Memory B cell (primary cell): ENCODE results near the gene PTEN.

ENCODE experiments used
- ATAC-seq: fragments of 150-1000 bp; cut with Tn5 transposase; 2 replicates; pipeline ENCODE4 v1.10.0; 2021; ENCODE audit warnings: low read depth, mild to moderate bottlenecking, moderate library complexity
- DNase-seq, 2 donors: peaks; one replicate each; pipeline ENCODE4 v3.0.0; 2022; ENCODE audit warnings: low spot score in 2 of 2
- H3K27ac Mint-ChIP-seq: one replicate; pipeline ENCODE4 v1.8.0; 2022; ENCODE audit warnings: mild to moderate bottlenecking, moderate library complexity, mixed read lengths
- H3K27me3 Mint-ChIP-seq: one replicate; pipeline ENCODE4 v1.8.0; 2022; ENCODE audit warnings: mixed read lengths
- H3K36me3 Mint-ChIP-seq: one replicate; pipeline ENCODE4 v1.8.0; 2022; ENCODE audit warnings: mild to moderate bottlenecking, mixed read lengths
- H3K4me1 Mint-ChIP-seq: one replicate; pipeline ENCODE4 v1.8.0; 2022; ENCODE audit warnings: mixed read lengths
- H3K4me3 Mint-ChIP-seq: one replicate; pipeline ENCODE4 v1.8.0; 2022; ENCODE audit warnings: mild to moderate bottlenecking, moderate library complexity, mixed read lengths
- H3K9me3 Mint-ChIP-seq: one replicate; pipeline ENCODE4 v1.8.0; 2022; ENCODE audit warnings: mixed read lengths

The PTEN gene

DNA sequence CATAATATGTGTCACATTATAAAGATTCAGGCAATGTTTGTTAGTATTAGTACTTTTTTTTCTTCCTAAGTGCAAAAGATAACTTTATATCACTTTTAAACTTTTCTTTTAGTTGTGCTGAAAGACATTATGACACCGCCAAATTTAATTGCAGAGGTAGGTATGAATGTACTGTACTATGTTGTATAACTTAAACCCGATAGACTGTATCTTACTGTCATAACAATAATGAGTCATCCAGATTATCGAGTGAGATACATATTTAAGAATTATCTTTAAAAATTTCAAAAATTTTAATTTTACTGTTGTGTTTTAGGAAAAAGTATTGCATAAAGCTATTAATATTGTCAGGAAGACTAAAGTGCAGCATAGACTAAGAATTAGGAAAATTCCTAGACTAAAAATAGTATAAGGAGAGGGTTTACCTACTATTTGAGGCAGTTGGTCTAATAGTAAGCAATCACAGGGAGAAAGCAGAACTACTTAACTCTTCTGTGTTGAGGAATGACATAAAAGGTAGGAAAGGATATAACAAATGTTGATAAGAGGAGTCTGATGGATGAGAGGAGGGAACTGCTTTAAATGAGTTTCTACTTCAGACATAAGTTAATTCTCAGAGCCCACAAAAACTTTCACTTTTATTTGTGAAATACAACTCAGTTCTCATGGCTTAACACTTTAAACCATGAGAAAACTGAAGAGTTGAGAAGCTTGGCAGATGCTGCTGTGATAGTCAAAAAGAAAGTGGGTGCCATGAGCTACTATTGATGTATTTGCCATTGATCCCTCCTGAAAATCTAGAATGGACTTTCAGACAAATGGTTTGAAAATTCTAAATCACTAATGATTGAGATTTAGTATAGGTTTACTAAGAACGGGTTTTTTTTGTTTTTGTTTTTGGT is 67.8 kb downstream of the PTEN start:
- ATAC-seq, result no peak
- H3K36me3 Mint-ChIP-seq, result peaks cover 21% of the 10 kb centered on the region
- peak overlapping the region; percentile 60 for H3K27ac Mint-ChIP-seq
- no peaks in the 10 kb centered on the region for H3K9me3 Mint-ChIP-seq
- H3K4me1 Mint-ChIP-seq, result peaks cover 26% of the 10 kb centered on the region
- no peak overlapping the region for H3K4me3 Mint-ChIP-seq
- DNase-seq, result no peak
- no peaks in the 10 kb centered on the region for H3K27me3 Mint-ChIP-seq

DNA sequence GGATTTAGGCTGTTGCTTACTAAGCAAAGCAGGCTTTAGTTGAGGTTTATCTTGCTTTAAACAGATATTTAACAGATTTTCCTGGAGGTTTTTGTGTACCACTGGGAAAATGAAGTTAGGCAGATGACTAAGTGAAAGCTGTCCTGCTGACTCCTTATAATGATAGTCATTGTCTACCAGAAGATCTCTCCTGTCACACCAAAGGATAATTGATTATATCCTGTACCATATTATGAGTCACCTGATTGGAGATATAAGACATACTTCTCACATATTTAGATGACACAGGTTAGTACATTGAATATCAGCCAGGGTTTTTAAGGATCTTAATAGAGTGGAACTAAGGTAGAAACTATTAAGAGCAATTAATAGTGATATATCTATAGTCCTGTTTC is 68.4 kb downstream of the PTEN start:
- peaks cover 20% of the 10 kb centered on the region for H3K36me3 Mint-ChIP-seq
- H3K4me1 Mint-ChIP-seq, result peaks cover 23% of the 10 kb centered on the region
- H3K9me3 Mint-ChIP-seq, result no peaks in the 10 kb centered on the region
- H3K4me3 Mint-ChIP-seq, result no peak overlapping the region
- DNase-seq, result no peak
- no peaks in the 10 kb centered on the region for H3K27me3 Mint-ChIP-seq
- peak overlapping the region; percentile 60 for H3K27ac Mint-ChIP-seq
- no peak for ATAC-seq

DNA sequence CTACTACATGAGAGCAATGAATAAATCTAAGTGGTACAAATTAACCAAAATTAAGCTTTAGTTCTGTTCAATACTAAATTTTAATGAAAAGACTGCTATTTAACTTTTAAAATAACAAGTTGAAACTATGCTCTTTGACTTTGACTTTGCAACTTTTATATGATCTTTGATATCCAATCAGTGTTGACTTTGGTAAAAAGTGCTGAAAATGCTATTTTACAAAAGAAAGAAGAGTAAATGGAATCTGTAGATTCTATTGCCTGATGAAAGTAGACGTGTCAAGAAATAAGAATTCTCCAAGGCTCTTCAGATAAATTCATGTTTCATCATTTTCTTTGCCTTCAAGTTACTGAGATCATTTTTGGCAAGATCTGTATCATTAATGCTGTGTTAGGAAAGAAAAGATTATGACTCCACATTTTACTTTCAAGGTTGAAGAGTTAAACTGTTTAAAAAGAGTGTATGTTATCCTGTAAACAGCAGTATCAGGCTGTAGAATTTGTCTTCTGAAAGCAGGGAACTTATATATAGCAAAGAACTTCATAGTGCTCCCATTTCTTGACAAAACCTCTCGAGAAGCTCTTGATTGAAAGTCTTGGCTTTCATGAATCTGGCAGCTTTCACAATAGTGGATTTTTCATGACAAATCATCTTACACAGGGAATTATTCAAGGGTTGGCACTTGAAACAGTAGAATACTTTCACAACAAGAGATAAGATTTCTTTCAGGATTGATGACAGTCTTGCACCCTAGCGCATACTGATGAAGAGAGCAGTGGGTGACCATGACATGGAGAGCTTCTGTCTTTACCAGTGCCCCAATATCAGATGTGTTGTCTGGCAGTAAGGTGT is 72.1 kb downstream of the PTEN start:
- peaks cover 12% of the 10 kb centered on the region for H3K4me1 Mint-ChIP-seq
- peaks cover 18% of the 10 kb centered on the region for H3K36me3 Mint-ChIP-seq
- no peak for ATAC-seq
- H3K27me3 Mint-ChIP-seq, result no peaks in the 10 kb centered on the region
- DNase-seq, result no peak
- no peaks in the 10 kb centered on the region for H3K9me3 Mint-ChIP-seq
- H3K27ac Mint-ChIP-seq, result no peak overlapping the region
- H3K4me3 Mint-ChIP-seq, result no peak overlapping the region

DNA sequence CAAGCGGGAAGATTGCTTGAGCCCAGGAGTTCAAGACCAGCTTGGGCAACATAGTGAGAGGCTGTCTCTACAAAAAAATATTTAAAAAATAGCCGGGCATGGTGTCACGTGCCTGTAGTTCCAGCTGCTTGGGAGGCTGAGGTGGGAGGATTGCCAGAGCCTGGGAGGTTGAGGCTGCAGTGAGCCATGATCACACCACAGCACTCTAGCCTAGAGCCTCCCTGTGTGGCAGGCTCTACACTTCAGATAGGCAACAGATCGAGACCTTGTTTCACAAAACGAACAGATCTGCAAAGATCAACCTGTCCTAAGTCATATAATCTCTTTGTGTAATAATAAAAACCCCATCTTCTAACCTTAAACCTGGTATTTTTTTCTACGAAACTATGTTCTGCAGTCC is 76.8 kb downstream of the PTEN start:
- DNase-seq (no peak), ATAC-seq (no peak)
- Mint-ChIP-seq H3K4me1 (peaks cover 18% of the 10 kb centered on the region), H3K9me3 (no peaks in the 10 kb centered on the region), H3K36me3 (peaks cover 26% of the 10 kb centered on the region), H3K27me3 (no peaks in the 10 kb centered on the region), H3K27ac (no peak overlapping the region), H3K4me3 (no peak overlapping the region)

DNA sequence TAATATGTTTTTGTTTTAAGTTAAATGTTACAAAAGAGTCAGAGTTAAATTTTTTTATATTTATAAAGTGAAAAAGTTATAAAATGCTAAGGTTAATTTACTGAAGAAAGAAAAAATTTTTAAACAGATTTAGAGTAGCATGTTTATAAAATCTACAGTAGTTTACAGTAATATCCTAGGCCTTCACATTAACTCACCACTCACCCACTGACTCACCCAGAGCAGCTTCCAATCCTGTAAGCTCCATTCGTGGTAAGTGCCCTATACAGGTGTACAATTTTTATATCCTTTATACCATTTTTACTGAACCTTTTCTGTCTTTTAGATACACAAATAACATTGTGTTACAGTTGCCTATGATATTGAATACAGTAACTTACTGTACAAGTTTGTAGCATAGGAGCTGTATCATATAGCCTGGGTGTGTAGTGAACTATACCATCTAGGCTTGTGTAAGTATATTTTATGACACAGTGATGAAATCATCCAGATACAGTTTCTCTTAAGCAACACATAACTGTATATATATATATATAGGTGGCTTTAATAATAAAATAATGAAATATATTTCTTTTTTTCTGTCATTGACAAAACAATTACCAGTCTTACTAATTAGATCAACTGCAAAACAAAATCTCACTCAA is 79.6 kb downstream of the PTEN start:
- no peak for ATAC-seq
- Mint-ChIP-seq H3K4me3 (no peak overlapping the region), H3K27me3 (no peaks in the 10 kb centered on the region), H3K9me3 (no peaks in the 10 kb centered on the region), H3K4me1 (peaks cover 14% of the 10 kb centered on the region), H3K27ac (no peak overlapping the region), H3K36me3 (peaks cover 34% of the 10 kb centered on the region)
- no peak for DNase-seq

DNA sequence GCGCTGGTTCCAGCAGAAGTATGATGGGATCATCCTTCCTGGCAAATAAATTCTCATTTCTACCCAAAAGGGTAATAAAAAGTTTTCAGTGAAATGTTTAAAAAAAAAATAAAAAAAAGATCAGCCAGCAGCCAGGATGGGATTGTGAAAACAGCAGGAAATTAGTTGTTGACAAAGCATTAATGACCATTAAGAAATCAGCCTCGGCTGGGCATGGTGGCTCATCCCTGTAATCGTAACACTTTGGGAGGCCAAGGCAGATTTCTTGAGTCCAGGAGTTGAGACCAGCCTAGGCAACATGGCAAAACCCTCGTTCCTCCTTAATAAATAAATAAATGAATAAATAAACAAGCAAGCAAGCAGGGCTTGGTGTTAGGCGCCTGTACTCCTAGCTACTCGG is 82.6 kb downstream of the PTEN start:
- no peaks in the 10 kb centered on the region for H3K9me3 Mint-ChIP-seq
- DNase-seq (no peak), ATAC-seq (no peak)
- peaks cover 30% of the 10 kb centered on the region for H3K36me3 Mint-ChIP-seq
- H3K4me3 Mint-ChIP-seq, result no peak overlapping the region
- H3K27ac Mint-ChIP-seq, result no peak overlapping the region
- H3K4me1 Mint-ChIP-seq, result peaks cover 12% of the 10 kb centered on the region
- H3K27me3 Mint-ChIP-seq, result no peaks in the 10 kb centered on the region

DNA sequence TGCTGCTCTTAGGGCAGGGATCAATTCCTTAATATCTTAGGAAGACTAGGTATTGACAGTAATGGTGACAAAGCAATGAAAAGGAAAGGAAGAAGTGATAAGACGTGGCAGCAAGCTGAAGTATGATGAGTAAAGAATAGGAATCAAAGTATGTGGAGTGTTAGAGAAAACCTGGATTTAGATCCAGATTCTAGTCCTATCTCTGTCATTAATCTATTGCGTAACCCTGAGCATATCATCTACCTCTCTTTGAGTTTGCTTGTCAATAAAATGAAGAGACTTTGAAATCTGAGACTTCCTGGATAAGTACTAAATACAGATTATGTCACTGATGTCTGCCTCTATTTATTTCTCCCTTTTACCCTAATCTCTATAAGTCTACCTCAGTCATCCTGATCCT is 89.2 kb downstream of the PTEN start:
- Mint-ChIP-seq H3K4me3 (no peak overlapping the region), H3K4me1 (peaks cover 15% of the 10 kb centered on the region), H3K9me3 (no peaks in the 10 kb centered on the region), H3K27ac (peak overlapping the region; percentile 12), H3K27me3 (no peaks in the 10 kb centered on the region), H3K36me3 (peaks cover 19% of the 10 kb centered on the region)
- DNase-seq, result no peak
- ATAC-seq, result no peak

DNA sequence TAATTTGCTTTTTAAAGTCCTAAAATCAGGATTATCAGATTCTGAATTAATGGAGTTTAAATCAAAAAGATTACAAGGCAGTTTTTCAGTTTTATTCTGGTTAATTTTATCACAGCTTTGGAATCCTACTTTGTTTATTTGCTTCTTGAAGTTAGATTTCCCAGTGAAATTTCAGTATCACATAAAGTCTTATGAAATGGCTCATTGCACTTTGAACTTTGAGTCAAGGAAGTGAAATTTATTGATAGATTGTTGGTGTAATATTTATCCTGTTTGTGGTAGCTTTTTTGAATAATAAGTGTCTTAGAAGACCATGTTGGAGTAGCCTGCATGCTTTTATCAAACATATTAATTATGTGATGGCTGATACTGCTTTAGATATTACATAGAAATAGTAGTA is 92.6 kb downstream of the PTEN start:
- Mint-ChIP-seq H3K27ac (no peak overlapping the region), H3K4me3 (no peak overlapping the region), H3K36me3 (peaks cover 28% of the 10 kb centered on the region), H3K27me3 (no peaks in the 10 kb centered on the region), H3K4me1 (peaks cover 15% of the 10 kb centered on the region), H3K9me3 (no peaks in the 10 kb centered on the region)
- no peak for DNase-seq
- ATAC-seq, result no peak

DNA sequence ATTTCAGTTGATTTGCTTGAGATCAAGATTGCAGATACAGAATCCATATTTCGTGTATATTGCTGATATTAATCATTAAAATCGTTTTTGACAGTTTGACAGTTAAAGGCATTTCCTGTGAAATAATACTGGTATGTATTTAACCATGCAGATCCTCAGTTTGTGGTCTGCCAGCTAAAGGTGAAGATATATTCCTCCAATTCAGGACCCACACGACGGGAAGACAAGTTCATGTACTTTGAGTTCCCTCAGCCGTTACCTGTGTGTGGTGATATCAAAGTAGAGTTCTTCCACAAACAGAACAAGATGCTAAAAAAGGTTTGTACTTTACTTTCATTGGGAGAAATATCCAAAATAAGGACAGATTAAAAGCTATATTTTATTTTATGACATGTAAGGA is 94.3 kb downstream of the PTEN start:
- peaks cover 15% of the 10 kb centered on the region for H3K4me1 Mint-ChIP-seq
- no peaks in the 10 kb centered on the region for H3K9me3 Mint-ChIP-seq
- DNase-seq (no peak), ATAC-seq (no peak)
- H3K4me3 Mint-ChIP-seq, result no peak overlapping the region
- H3K27me3 Mint-ChIP-seq, result no peaks in the 10 kb centered on the region
- no peak overlapping the region for H3K27ac Mint-ChIP-seq
- peaks cover 34% of the 10 kb centered on the region for H3K36me3 Mint-ChIP-seq

DNA sequence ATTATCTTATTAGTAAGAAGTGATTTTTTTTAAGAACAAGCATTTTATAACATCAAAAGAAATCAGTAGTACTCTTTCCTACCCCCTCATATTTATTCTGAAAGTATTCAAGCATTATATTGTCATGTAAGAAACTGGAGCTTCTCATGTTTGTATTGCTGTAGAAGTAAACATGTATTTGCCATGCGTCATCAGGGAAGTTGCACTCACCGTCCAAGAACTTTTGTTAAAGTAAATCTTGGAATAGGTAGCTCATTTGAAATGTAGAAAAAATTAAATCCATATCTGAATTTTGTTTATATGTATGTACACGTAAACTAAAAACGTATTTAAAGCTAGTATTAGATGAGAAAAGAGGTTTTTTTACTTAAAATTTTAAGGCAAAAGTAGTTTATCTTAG is 96.8 kb downstream of the PTEN start:
- Mint-ChIP-seq H3K9me3 (no peaks in the 10 kb centered on the region), H3K4me1 (peaks cover 8% of the 10 kb centered on the region), H3K36me3 (peaks cover 32% of the 10 kb centered on the region), H3K4me3 (no peak overlapping the region), H3K27me3 (no peaks in the 10 kb centered on the region), H3K27ac (no peak overlapping the region)
- ATAC-seq (no peak), DNase-seq (no peak)

DNA sequence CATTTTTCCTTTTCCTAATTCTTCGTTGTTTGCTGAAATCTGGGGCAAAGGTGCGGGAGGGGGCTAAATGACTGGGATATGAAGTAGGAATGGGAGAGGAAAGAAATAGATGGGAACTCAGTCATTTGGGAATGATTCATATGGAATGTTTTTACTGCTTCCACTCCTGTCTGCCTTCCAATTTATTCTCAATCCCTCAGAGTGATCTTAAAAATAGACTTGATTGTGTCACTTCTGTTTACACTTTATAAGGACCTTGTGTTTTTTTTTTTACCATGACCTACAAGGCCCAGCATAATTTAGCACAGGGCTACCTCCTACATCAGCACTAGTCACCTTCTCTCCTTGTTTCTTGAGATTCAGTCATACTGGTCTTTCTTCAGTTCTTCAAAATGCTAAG is 97.9 kb downstream of the PTEN start:
- DNase-seq, result no peak
- Mint-ChIP-seq H3K4me3 (no peak overlapping the region), H3K27ac (no peak overlapping the region), H3K36me3 (peaks cover 34% of the 10 kb centered on the region), H3K4me1 (peaks cover 3% of the 10 kb centered on the region), H3K9me3 (no peaks in the 10 kb centered on the region), H3K27me3 (no peaks in the 10 kb centered on the region)
- ATAC-seq, result no peak

DNA sequence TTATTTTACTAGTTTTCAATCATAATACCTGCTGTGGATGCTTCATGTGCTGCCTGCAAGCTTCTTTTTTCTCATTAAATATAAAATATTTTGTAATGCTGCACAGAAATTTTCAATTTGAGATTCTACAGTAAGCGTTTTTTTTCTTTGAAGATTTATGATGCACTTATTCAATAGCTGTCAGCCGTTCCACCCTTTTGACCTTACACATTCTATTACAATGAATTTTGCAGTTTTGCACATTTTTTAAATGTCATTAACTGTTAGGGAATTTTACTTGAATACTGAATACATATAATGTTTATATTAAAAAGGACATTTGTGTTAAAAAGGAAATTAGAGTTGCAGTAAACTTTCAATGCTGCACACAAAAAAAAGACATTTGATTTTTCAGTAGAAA is 103.0 kb downstream of the PTEN start:
- H3K9me3 Mint-ChIP-seq, result no peaks in the 10 kb centered on the region
- no peaks in the 10 kb centered on the region for H3K27me3 Mint-ChIP-seq
- H3K36me3 Mint-ChIP-seq, result peaks cover 19% of the 10 kb centered on the region
- peaks cover 5% of the 10 kb centered on the region for H3K4me1 Mint-ChIP-seq
- H3K4me3 Mint-ChIP-seq, result no peak overlapping the region
- DNase-seq (no peak), ATAC-seq (no peak)
- no peak overlapping the region for H3K27ac Mint-ChIP-seq

DNA sequence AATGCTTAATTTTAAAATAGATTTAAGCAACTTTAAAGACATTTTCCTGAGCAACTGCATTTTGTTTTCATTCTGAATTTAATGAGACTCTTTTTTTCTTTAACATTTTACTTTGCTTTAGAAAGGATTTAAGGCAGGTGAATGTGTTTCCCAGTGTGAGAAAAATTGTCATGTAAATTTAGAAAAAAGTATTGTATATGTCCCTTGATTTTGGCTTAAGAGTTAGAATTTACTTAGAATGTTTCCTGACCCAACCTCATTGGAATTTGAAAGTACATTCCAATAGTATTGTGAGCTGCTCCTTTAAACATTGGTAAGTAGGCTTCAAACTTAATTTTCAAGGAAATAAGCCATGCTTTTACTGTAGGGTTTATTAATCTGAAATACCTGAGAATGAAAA is 110.2 kb downstream of the PTEN start:
- no peak for DNase-seq
- H3K27me3 Mint-ChIP-seq, result no peaks in the 10 kb centered on the region
- no peak overlapping the region for H3K27ac Mint-ChIP-seq
- no peak overlapping the region for H3K4me3 Mint-ChIP-seq
- no peaks in the 10 kb centered on the region for H3K36me3 Mint-ChIP-seq
- H3K9me3 Mint-ChIP-seq, result no peaks in the 10 kb centered on the region
- ATAC-seq, result no peak
- peaks cover 9% of the 10 kb centered on the region for H3K4me1 Mint-ChIP-seq

DNA sequence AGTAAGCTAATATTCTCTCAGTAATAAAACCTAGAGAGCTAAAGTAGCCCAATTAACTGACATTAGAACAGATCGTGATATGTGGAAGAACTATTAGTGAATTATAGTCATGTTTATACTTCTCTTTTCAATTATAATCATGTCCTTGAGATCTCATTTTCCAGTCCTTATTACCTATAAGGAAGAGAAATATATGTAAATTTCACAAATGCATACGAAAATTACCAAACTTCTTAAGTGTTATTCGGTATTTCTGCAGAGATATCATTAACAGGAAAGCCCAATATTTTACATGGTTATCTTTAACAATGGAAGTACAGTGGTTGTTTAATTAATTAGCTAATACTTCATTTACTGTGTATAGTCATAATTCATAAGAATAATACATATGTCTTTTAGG is 110.7 kb downstream of the PTEN start:
- no peaks in the 10 kb centered on the region for H3K9me3 Mint-ChIP-seq
- ATAC-seq (no peak), DNase-seq (no peak)
- no peaks in the 10 kb centered on the region for H3K36me3 Mint-ChIP-seq
- no peaks in the 10 kb centered on the region for H3K27me3 Mint-ChIP-seq
- H3K27ac Mint-ChIP-seq, result no peak overlapping the region
- peaks cover 9% of the 10 kb centered on the region for H3K4me1 Mint-ChIP-seq
- no peak overlapping the region for H3K4me3 Mint-ChIP-seq
